22Rv1 (cell line): ENCODE data around the gene UBL5.
A peak's percentile ranks its signal among the peaks of the same experiment; 100 is the strongest.
"Not testable (repeated sequence)": the region's sequence is repeated elsewhere in the genome, so short reads cannot be mapped to it uniquely, and the experiment has no call there.

Experiments
- H3K27ac ChIP-seq: fragments of 450-650 bp; 2 replicates; pipeline ENCODE4 v1.5.1; 2017
- CTCF ChIP-seq: fragments of 450-650 bp; IDR thresholded peaks from 2 replicates; pipeline ENCODE4 v1.5.1; 2017; ENCODE audit warnings: mild to moderate bottlenecking
- ZFX ChIP-seq: fragments of 450-650 bp; IDR thresholded peaks from 2 replicates; pipeline ENCODE4 v1.6.1; 2017; ENCODE audit warnings: antibody characterized with exemption, borderline replicate concordance

The UBL5 gene

GRCh38 chr19:9827289-9828238 lies at the start of gene UBL5:
TSS of gene UBL5 (plus strand) at chr19:9827918. CDS start at chr19:9828338, 420 bp downstream.
- TF ChIP-seq CTCF (no peak), ZFX (no peak)
- peak within 1 kb of the TSS; percentile 91 for H3K27ac ChIP-seq

- no peak overlapping the region for H3K27ac ChIP-seq
- no peak for TF ChIP-seq CTCF
- no peak for TF ChIP-seq ZFX
Observed at GRCh38 chr19:9782338-9782737, 45.4 kb upstream of the UBL5 start.

GRCh38 chr19:9784163-9784496 lies 43.6 kb upstream of the UBL5 start:
- peak overlapping the region; percentile 93 for H3K27ac ChIP-seq

GRCh38 chr19:9785367-9786331 lies 42.1 kb upstream of the UBL5 start:
- TF ChIP-seq ZFX = no peak
- no peak for TF ChIP-seq CTCF
- H3K27ac ChIP-seq = peak overlapping the region; percentile 93

GRCh38 chr19:9786342-9786741 lies 41.4 kb upstream of the UBL5 start:
- H3K27ac ChIP-seq = peak overlapping the region; percentile 93
- no peak for TF ChIP-seq CTCF
- no peak for TF ChIP-seq ZFX

- TF ChIP-seq CTCF (no peak), ZFX (no peak)
- peak overlapping the region; percentile 93; the same call in 1 of the 2 replicates for H3K27ac ChIP-seq
Observed at GRCh38 chr19:9786819-9787218, 40.9 kb upstream of the UBL5 start.

- H3K27ac ChIP-seq = not testable (repeated sequence)
Observed at GRCh38 chr19:9788604-9789003, 39.1 kb upstream of the UBL5 start.

GRCh38 chr19:9789066-9789465 lies 38.7 kb upstream of the UBL5 start:
- H3K27ac ChIP-seq = no peak overlapping the region
- TF ChIP-seq CTCF = no peak
- no peak for TF ChIP-seq ZFX

GRCh38 chr19:9789579-9789978 lies 38.1 kb upstream of the UBL5 start:
- not testable (repeated sequence) for H3K27ac ChIP-seq

GRCh38 chr19:9791073-9791367 lies 36.7 kb upstream of the UBL5 start:
- peak overlapping the region; percentile 3; the same call in 1 of the 2 replicates for H3K27ac ChIP-seq
